ENCODE measurements around the gene CD63.

CD63 gene

GRCh38 chr12:55686366-55687010 lies 42.3 kb downstream of the CD63 start:
- H3K9ac ChIP-seq = no peak overlapping the region
- no peaks in the 10 kb centered on the region for H3K4me1 ChIP-seq (ENCODE audit: low read depth, poor library complexity, severe bottlenecking)
- H2AFZ ChIP-seq (ENCODE audit: low read depth) = no peak overlapping the region
- no peaks in the 10 kb centered on the region for H3K79me2 ChIP-seq (ENCODE audit: insufficient read depth, low read depth)
- no peak for TF ChIP-seq CTCF (conservative IDR thresholded peaks at IDR 0.05; ENCODE audit: low read depth, low read length)
- H3K36me3 ChIP-seq (ENCODE audit: insufficient read depth) = no peaks in the 10 kb centered on the region
- no peaks in the 10 kb centered on the region for H4K20me1 ChIP-seq (ENCODE audit: insufficient read depth)
- H3K27ac ChIP-seq = no peak overlapping the region
- H3K4me3 ChIP-seq (IDR thresholded peaks at IDR 0.05; ENCODE audit: insufficient read depth, low read depth, low read length) = no peak overlapping the region
- no peak overlapping the region for H3K4me2 ChIP-seq
- H3K27me3 ChIP-seq (ENCODE audit: insufficient read depth, low read depth) = no peaks in the 10 kb centered on the region; the same call in 1 of the 2 replicates

GRCh38 chr12:55685671-55686070 lies 43.1 kb downstream of the CD63 start:
- no peak overlapping the region for H3K4me2 ChIP-seq

GRCh38 chr12:55684761-55685370 lies 43.9 kb downstream of the CD63 start:
- Histone ChIP-seq H3K27me3 (ENCODE audit: insufficient read depth, low read depth) (no peaks in the 10 kb centered on the region; the same call in 1 of the 2 replicates), H3K9ac (no peak overlapping the region), H3K27ac (no peak overlapping the region), H3K79me2 (ENCODE audit: insufficient read depth, low read depth) (no peaks in the 10 kb centered on the region), H3K36me3 (ENCODE audit: insufficient read depth) (no peaks in the 10 kb centered on the region), H2AFZ (ENCODE audit: low read depth) (no peak overlapping the region), H3K4me1 (ENCODE audit: low read depth, poor library complexity, severe bottlenecking) (no peaks in the 10 kb centered on the region), H3K4me3 (IDR thresholded peaks at IDR 0.05; ENCODE audit: insufficient read depth, low read depth, low read length) (no peak overlapping the region), H4K20me1 (ENCODE audit: insufficient read depth) (no peaks in the 10 kb centered on the region), H3K4me2 (no peak overlapping the region)
- no peak for TF ChIP-seq CTCF (conservative IDR thresholded peaks at IDR 0.05; ENCODE audit: low read depth, low read length)

More at GRCh38 chr12:55685671-55686070, 43.1 kb downstream of the CD63 start:
- H4K20me1 ChIP-seq (ENCODE audit: insufficient read depth) = no peaks in the 10 kb centered on the region
- no peak overlapping the region for H3K9ac ChIP-seq
- H3K4me3 ChIP-seq (IDR thresholded peaks at IDR 0.05; ENCODE audit: insufficient read depth, low read depth, low read length) = no peak overlapping the region
- no peak for TF ChIP-seq CTCF (conservative IDR thresholded peaks at IDR 0.05; ENCODE audit: low read depth, low read length)
- no peak overlapping the region for H3K27ac ChIP-seq
- H2AFZ ChIP-seq (ENCODE audit: low read depth) = no peak overlapping the region
- H3K79me2 ChIP-seq (ENCODE audit: insufficient read depth, low read depth) = no peaks in the 10 kb centered on the region
- no peaks in the 10 kb centered on the region for H3K36me3 ChIP-seq (ENCODE audit: insufficient read depth)
- no peaks in the 10 kb centered on the region; the same call in 1 of the 2 replicates for H3K27me3 ChIP-seq (ENCODE audit: insufficient read depth, low read depth)
- H3K4me1 ChIP-seq (ENCODE audit: low read depth, poor library complexity, severe bottlenecking) = no peaks in the 10 kb centered on the region

- Histone ChIP-seq H3K79me2 (ENCODE audit: insufficient read depth, low read depth) (no peaks in the 10 kb centered on the region), H3K36me3 (ENCODE audit: insufficient read depth) (no peaks in the 10 kb centered on the region), H4K20me1 (ENCODE audit: insufficient read depth) (no peaks in the 10 kb centered on the region), H3K4me1 (ENCODE audit: low read depth, poor library complexity, severe bottlenecking) (no peaks in the 10 kb centered on the region), H3K4me2 (no peak overlapping the region), H2AFZ (ENCODE audit: low read depth) (no peak overlapping the region), H3K27me3 (ENCODE audit: insufficient read depth, low read depth) (no peaks in the 10 kb centered on the region; the same call in 1 of the 2 replicates), H3K4me3 (IDR thresholded peaks at IDR 0.05; ENCODE audit: insufficient read depth, low read depth, low read length) (no peak overlapping the region), H3K27ac (no peak overlapping the region), H3K9ac (no peak overlapping the region)
- no peak for TF ChIP-seq CTCF (conservative IDR thresholded peaks at IDR 0.05; ENCODE audit: low read depth, low read length)
Observed at GRCh38 chr12:55683676-55684075, 45.1 kb downstream of the CD63 start.
